Measurements from ENCODE around the gene EXOC3L4. TPM values are rescaled to one million over a fixed set of nuclear protein-coding genes. Genes with fewer than 3 reads are reported as not detected.

EXOC3L4 gene
- total RNA-seq, 1 donor from 2014 or later = not detected

GRCh38 chr14:103110681-103111231, 16.2 kb downstream of the EXOC3L4 start:
- TF ChIP-seq CTCF (IDR thresholded peaks at IDR 0.05) (no peak), EZH2phosphoT487 (IDR thresholded peaks at IDR 0.05) (no peak), EZH2 (IDR thresholded peaks at IDR 0.05) (no peak)
- no peaks in the 10 kb centered on the region for H3F3A ChIP-seq (ENCODE audit: low read depth)
- no peak overlapping the region for H3K4me3 ChIP-seq
- H3K79me2 ChIP-seq (ENCODE audit: low read depth) = no peaks in the 10 kb centered on the region
- no peaks in the 10 kb centered on the region for H3K36me3 ChIP-seq
- peaks cover 12% of the 10 kb centered on the region for H3K4me1 ChIP-seq
- Mint-ChIP-seq H3K36me3 (no peaks in the 10 kb centered on the region), H3K4me3 (peak overlapping the region; percentile 67), H3K9me3 (no peaks in the 10 kb centered on the region), H3K27me3 (ENCODE audit: insufficient read depth, low read depth) (peaks cover 11% of the 10 kb centered on the region), H3K4me1 (peaks cover 17% of the 10 kb centered on the region), H3K27ac (peak overlapping the region; percentile 57)
- H3K4me2 ChIP-seq = peak overlapping the region; percentile 52
- no peak for DNase-seq (ENCODE audit: low spot score)
- peaks cover 16% of the 10 kb centered on the region for H3K27me3 ChIP-seq
- no peak overlapping the region for H2AFZ ChIP-seq (replicated peaks)
- no peak overlapping the region for H3K27ac ChIP-seq
- no peak overlapping the region for H3K9ac ChIP-seq
- no peaks in the 10 kb centered on the region for H4K20me1 ChIP-seq (ENCODE audit: low read depth)
- H3K9me3 ChIP-seq (ENCODE audit: low read depth) = no peaks in the 10 kb centered on the region

- Mint-ChIP-seq H3K4me1 (peaks cover 17% of the 10 kb centered on the region), H3K9me3 (no peaks in the 10 kb centered on the region), H3K36me3 (no peaks in the 10 kb centered on the region), H3K4me3 (no peak overlapping the region), H3K27ac (no peak overlapping the region), H3K27me3 (ENCODE audit: insufficient read depth, low read depth) (peaks cover 10% of the 10 kb centered on the region)
- Histone ChIP-seq H2AFZ (replicated peaks) (no peak overlapping the region), H4K20me1 (ENCODE audit: low read depth) (no peaks in the 10 kb centered on the region), H3K4me1 (peaks cover 12% of the 10 kb centered on the region), H3K9ac (no peak overlapping the region), H3K9me3 (ENCODE audit: low read depth) (no peaks in the 10 kb centered on the region), H3K27ac (no peak overlapping the region), H3F3A (ENCODE audit: low read depth) (no peaks in the 10 kb centered on the region), H3K27me3 (peaks cover 16% of the 10 kb centered on the region), H3K79me2 (ENCODE audit: low read depth) (no peaks in the 10 kb centered on the region), H3K36me3 (no peaks in the 10 kb centered on the region), H3K4me3 (no peak overlapping the region), H3K4me2 (no peak overlapping the region)
- TF ChIP-seq CTCF (IDR thresholded peaks at IDR 0.05) (no peak), EZH2 (IDR thresholded peaks at IDR 0.05) (no peak), EZH2phosphoT487 (IDR thresholded peaks at IDR 0.05) (no peak)
- no peak for DNase-seq (ENCODE audit: low spot score)
These were observed 16.8 kb downstream of the EXOC3L4 start for GRCh38 chr14:103111232-103111868.

- Histone ChIP-seq H3K4me3 (no peak overlapping the region), H3K27ac (no peak overlapping the region), H3K27me3 (peaks cover 16% of the 10 kb centered on the region), H3K4me1 (peaks cover 12% of the 10 kb centered on the region), H4K20me1 (ENCODE audit: low read depth) (no peaks in the 10 kb centered on the region), H3F3A (ENCODE audit: low read depth) (no peaks in the 10 kb centered on the region), H3K4me2 (no peak overlapping the region), H3K9me3 (ENCODE audit: low read depth) (no peaks in the 10 kb centered on the region), H3K9ac (no peak overlapping the region), H3K36me3 (no peaks in the 10 kb centered on the region), H3K79me2 (ENCODE audit: low read depth) (no peaks in the 10 kb centered on the region), H2AFZ (replicated peaks) (no peak overlapping the region)
- no peak for TF ChIP-seq EZH2phosphoT487 (IDR thresholded peaks at IDR 0.05)
- no peak for TF ChIP-seq EZH2 (IDR thresholded peaks at IDR 0.05)
- TF ChIP-seq CTCF (IDR thresholded peaks at IDR 0.05) = no peak
- H3K36me3 Mint-ChIP-seq = no peaks in the 10 kb centered on the region
- H3K4me1 Mint-ChIP-seq = peaks cover 20% of the 10 kb centered on the region
- no peak overlapping the region for H3K27ac Mint-ChIP-seq
- no peaks in the 10 kb centered on the region for H3K9me3 Mint-ChIP-seq
- H3K4me3 Mint-ChIP-seq = no peak overlapping the region
- DNase-seq (ENCODE audit: low spot score) = no peak
- H3K27me3 Mint-ChIP-seq (ENCODE audit: insufficient read depth, low read depth) = peaks cover 10% of the 10 kb centered on the region
These were observed 18.1 kb downstream of the EXOC3L4 start for GRCh38 chr14:103112400-103113243.
